OCI-LY7 (cell line): ENCODE results near the gene STEAP3.

Experiments
- EZH2phosphoT487 ChIP-seq: fragments of 200-600 bp; sonication (generic); IDR thresholded peaks from 2 replicates; pipeline ENCODE4 v1.6.1; 2018; ENCODE audit warnings: low read depth, borderline replicate concordance, mild to moderate bottlenecking, mixed run types, antibody characterized with exemption, low read length, moderate library complexity, mixed read lengths
- TF ChIP-seq, protein P1 (sequence below): fragments of 200-600 bp; sonication (generic); conservative IDR thresholded peaks from 2 replicates; pipeline ENCODE4 v1.5.1; 2014; ENCODE audit warnings: mild to moderate bottlenecking, antibody characterized with exemption, low read length, moderate library complexity, mixed read lengths

DNA sequence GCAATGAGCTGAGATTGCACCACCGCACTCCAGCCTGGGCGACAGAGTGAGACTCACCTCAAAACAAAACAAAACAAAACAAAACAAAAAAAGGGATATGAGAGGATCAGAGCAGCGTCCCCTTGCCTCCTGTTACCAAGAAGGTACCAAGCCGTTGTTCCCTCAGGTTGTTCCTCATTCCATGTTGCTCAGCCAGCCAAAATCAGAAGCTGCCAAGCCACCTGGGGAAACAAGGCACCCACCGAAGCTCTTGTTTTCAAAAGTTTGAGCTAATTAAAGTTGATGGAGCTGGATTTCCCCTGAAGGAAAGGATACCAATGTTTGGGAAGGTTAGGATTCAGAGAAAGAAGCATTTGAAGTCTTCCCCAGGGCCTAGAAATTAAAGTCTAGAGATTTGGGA, 21.8 kb upstream of the STEAP3 start:
- TF ChIP-seq, protein P1, sequence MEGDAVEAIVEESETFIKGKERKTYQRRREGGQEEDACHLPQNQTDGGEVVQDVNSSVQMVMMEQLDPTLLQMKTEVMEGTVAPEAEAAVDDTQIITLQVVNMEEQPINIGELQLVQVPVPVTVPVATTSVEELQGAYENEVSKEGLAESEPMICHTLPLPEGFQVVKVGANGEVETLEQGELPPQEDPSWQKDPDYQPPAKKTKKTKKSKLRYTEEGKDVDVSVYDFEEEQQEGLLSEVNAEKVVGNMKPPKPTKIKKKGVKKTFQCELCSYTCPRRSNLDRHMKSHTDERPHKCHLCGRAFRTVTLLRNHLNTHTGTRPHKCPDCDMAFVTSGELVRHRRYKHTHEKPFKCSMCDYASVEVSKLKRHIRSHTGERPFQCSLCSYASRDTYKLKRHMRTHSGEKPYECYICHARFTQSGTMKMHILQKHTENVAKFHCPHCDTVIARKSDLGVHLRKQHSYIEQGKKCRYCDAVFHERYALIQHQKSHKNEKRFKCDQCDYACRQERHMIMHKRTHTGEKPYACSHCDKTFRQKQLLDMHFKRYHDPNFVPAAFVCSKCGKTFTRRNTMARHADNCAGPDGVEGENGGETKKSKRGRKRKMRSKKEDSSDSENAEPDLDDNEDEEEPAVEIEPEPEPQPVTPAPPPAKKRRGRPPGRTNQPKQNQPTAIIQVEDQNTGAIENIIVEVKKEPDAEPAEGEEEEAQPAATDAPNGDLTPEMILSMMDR, result no peak
- no peak for TF ChIP-seq EZH2phosphoT487
